GM12872 (cell line): ENCODE measurements around the gene VIT.

Experiments
- CTCF ChIP-seq: IDR thresholded peaks from 3 replicates; pipeline ENCODE4 v1.5.1; 2011; ENCODE audit warnings: low read depth, mild to moderate bottlenecking, low read length, moderate library complexity; ENCODE audit not compliant: insufficient read depth

VIT gene

GRCh38 chr2:36713310-36713709 is 16.8 kb downstream of the VIT start:
- no peak for TF ChIP-seq CTCF

GRCh38 chr2:36716111-36716510 is 19.6 kb downstream of the VIT start:
- no peak for TF ChIP-seq CTCF

GRCh38 chr2:36717603-36718266 is 21.2 kb downstream of the VIT start:
- TF ChIP-seq CTCF = no peak

GRCh38 chr2:36727550-36727949 is 31.0 kb downstream of the VIT start:
- TF ChIP-seq CTCF = no peak

- TF ChIP-seq CTCF = no peak
These were observed 32.6 kb downstream of the VIT start for GRCh38 chr2:36729067-36729466.

GRCh38 chr2:36731941-36732672 is 35.6 kb downstream of the VIT start:
- no peak for TF ChIP-seq CTCF

- no peak for TF ChIP-seq CTCF
These were observed 36.1 kb downstream of the VIT start for GRCh38 chr2:36732673-36733036.
